Measurements from ENCODE around the gene C2CD3.
"Not testable (repeated sequence)": the region's sequence is repeated elsewhere in the genome, so short reads cannot be mapped to it uniquely, and the experiment has no call there.

The C2CD3 gene

DNA sequence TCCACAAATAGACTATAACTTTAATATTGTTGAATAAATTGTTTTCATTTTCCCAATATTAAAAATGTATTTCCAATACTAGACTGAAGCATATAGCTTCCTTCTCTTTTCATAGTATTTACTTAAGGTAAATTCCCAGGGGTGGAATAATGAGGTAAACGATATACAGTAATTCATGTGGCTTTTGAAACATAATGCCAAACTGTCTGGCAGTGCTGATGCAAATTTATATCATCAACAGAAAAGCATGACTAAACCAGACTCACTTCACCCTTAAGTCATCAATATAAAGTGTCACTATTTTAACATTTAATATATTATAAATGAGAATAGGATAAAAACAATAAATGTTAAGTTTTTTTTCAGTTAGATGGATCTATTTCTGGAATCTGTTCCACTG lies 13.6 kb downstream of the C2CD3 start:
- H3K36me3 ChIP-seq (ENCODE audit: control insufficient read depth, insufficient read depth, low read length): no peaks in the 10 kb centered on the region

DNA sequence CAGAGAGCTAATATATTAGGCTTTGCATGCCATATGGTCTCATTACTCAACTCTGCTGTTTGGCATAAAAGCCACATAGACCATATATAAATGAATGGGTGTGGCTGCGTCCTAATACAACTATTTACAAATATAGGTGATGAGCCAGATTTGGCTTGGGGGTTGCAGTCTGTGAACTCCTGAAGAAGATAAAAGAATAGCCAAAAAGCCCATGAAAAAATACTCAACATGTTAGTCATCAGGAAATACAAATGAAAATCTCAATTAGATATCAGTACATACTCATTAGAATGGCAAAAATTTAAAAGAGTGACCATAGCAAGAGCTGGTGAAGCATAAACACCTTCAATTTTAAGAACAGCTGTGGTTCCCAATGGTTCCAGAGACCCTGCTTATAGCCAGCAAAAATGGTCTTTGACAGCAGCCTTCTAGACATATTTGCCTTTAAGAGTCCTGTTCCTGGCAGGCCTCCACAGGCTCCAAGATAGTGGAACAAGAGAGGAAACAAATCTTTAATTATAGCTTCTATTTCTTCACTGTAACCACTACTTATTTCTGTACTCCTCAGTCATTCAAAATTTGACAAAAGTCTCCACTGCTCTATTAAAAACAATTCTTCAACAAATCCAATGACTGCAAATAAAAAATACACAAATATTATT lies 16.1 kb downstream of the C2CD3 start:
- H3K9ac ChIP-seq (ENCODE audit: low read depth, low read length): no peak overlapping the region
- H3K9me3 ChIP-seq (ENCODE audit: control insufficient read depth, insufficient read depth, low read length): no peaks in the 10 kb centered on the region
- H3K27me3 ChIP-seq (ENCODE audit: control insufficient read depth, insufficient read depth, low read length): no peaks in the 10 kb centered on the region
- H3K36me3 ChIP-seq (ENCODE audit: control insufficient read depth, insufficient read depth, low read length): no peaks in the 10 kb centered on the region
- no peaks in the 10 kb centered on the region for H3K4me1 ChIP-seq (ENCODE audit: control insufficient read depth, insufficient read depth, low read length)
- no peak overlapping the region for H3K4me3 ChIP-seq (ENCODE audit: low read depth, low read length)

More for the DNA sequence above, 13.6 kb downstream of the C2CD3 start:
- Histone ChIP-seq H3K4me1 (ENCODE audit: control insufficient read depth, insufficient read depth, low read length) (no peaks in the 10 kb centered on the region), H3K9ac (ENCODE audit: low read depth, low read length) (no peak overlapping the region), H3K4me3 (ENCODE audit: low read depth, low read length) (no peak overlapping the region), H3K27me3 (ENCODE audit: control insufficient read depth, insufficient read depth, low read length) (no peaks in the 10 kb centered on the region), H3K9me3 (ENCODE audit: control insufficient read depth, insufficient read depth, low read length) (no peaks in the 10 kb centered on the region)

DNA sequence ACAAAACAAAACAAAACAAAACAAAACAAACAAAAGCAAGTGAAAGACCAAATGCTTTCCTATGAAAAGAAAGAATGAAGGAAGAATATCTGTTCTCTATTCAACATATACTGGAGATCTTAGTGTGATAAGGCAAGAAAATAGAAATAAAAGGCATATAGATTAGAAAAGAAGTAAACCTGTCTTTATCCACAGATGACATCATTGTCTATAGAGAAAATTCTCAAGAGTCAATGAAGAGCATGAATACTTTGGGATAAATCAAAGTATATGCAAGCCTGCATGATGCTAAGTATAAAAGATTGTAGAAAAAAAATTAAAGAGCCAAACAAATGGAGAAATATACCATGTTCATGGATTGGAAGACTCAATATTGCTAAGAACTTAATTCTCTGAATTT lies 17.6 kb downstream of the C2CD3 start:
- H3K36me3 ChIP-seq (ENCODE audit: control insufficient read depth, insufficient read depth, low read length): no peaks in the 10 kb centered on the region
- no peak overlapping the region for H3K9ac ChIP-seq (ENCODE audit: low read depth, low read length)
- H3K4me3 ChIP-seq (ENCODE audit: low read depth, low read length): no peak overlapping the region
- H3K9me3 ChIP-seq (ENCODE audit: control insufficient read depth, insufficient read depth, low read length): no peaks in the 10 kb centered on the region
- no peaks in the 10 kb centered on the region for H3K4me1 ChIP-seq (ENCODE audit: control insufficient read depth, insufficient read depth, low read length)
- no peaks in the 10 kb centered on the region for H3K27me3 ChIP-seq (ENCODE audit: control insufficient read depth, insufficient read depth, low read length)

DNA sequence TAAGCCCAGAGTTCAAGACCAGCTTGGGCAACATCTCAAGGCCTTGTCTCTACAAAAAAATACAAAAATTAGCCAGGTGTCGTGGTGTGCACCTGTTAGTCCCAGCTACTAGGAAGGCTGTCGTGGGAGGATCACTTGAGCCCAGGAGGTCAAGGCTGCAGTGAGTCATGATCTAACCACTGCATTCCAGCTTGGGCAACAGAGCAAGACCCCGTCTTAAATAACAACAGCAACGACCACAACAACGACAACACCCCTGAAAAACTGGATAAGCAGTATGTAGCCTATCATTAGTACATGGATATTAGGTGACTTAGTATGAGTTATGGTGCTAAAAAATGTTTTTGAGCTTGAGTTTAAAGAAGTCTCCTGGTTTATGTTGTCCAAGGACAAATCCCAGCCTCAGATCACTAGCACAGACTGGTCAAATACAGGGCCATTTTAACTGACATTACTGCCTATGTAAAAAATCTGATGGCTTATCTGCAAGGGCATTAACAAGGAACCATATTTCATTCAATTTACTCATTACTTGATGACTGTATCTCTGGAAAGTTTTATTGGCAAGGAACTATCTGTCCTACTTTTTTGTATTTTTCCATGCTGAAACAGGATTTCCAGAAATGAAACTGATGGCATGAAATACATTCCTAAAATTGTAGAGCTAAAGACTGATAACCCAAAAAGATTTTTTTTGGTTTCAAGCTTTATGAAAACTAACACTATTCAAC lies 23.4 kb downstream of the C2CD3 start:
- H3K9me3 ChIP-seq (ENCODE audit: control insufficient read depth, insufficient read depth, low read length): no peaks in the 10 kb centered on the region
- H3K4me3 ChIP-seq (ENCODE audit: low read depth, low read length): no peak overlapping the region
- H3K27me3 ChIP-seq (ENCODE audit: control insufficient read depth, insufficient read depth, low read length): no peaks in the 10 kb centered on the region
- H3K4me1 ChIP-seq (ENCODE audit: control insufficient read depth, insufficient read depth, low read length): no peaks in the 10 kb centered on the region
- no peaks in the 10 kb centered on the region for H3K36me3 ChIP-seq (ENCODE audit: control insufficient read depth, insufficient read depth, low read length)
- no peak overlapping the region for H3K9ac ChIP-seq (ENCODE audit: low read depth, low read length)

DNA sequence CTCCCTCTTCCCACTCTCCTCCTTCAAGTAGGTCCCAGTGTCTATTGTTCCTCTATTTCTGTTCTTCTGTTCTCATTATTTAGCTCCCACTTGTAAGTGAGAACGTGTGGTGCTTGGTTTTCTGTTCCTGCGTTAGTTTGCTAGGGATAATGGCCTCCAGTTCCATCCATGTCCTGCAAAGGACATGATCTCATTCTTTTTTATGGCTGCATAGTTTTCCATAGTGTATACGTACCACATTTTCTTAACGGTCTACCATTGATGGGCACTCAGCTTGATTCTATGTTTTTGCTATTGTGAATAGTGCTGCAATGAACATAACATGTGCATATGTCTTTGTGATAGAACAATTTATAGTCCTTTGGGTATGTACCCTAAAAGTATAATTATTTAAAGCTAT lies 26.2 kb downstream of the C2CD3 start:
- Histone ChIP-seq H3K4me3 (ENCODE audit: low read depth, low read length) (no peak overlapping the region), H3K4me1 (ENCODE audit: control insufficient read depth, insufficient read depth, low read length) (peaks cover 6% of the 10 kb centered on the region), H3K9me3 (ENCODE audit: control insufficient read depth, insufficient read depth, low read length) (no peaks in the 10 kb centered on the region), H3K9ac (ENCODE audit: low read depth, low read length) (no peak overlapping the region), H3K36me3 (ENCODE audit: control insufficient read depth, insufficient read depth, low read length) (no peaks in the 10 kb centered on the region), H3K27me3 (ENCODE audit: control insufficient read depth, insufficient read depth, low read length) (no peaks in the 10 kb centered on the region)

DNA sequence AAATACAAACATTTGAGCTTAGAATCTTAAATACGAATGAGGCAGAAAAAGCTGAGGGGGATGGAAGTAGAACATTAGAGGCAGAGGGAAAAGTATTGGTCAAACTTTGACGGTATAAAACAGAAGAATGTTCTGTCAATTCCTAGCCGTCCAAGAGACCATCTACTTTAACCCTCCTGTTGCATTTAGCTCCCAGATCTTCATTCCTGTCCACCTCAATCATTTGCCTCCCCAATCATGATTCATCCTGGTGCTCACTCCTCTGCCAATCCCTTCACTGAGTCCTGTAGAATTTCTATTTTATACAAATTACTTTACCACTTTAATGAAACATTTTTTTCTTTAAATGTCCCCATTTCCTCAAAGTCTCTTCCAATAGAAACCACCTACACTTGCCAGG lies 28.2 kb downstream of the C2CD3 start:
- H3K36me3 ChIP-seq (ENCODE audit: control insufficient read depth, insufficient read depth, low read length): no peaks in the 10 kb centered on the region
- no peak overlapping the region for H3K9ac ChIP-seq (ENCODE audit: low read depth, low read length)
- no peaks in the 10 kb centered on the region for H3K9me3 ChIP-seq (ENCODE audit: control insufficient read depth, insufficient read depth, low read length)
- H3K4me3 ChIP-seq (ENCODE audit: low read depth, low read length): no peak overlapping the region
- peaks cover 6% of the 10 kb centered on the region for H3K4me1 ChIP-seq (ENCODE audit: control insufficient read depth, insufficient read depth, low read length)
- H3K27me3 ChIP-seq (ENCODE audit: control insufficient read depth, insufficient read depth, low read length): no peaks in the 10 kb centered on the region

DNA sequence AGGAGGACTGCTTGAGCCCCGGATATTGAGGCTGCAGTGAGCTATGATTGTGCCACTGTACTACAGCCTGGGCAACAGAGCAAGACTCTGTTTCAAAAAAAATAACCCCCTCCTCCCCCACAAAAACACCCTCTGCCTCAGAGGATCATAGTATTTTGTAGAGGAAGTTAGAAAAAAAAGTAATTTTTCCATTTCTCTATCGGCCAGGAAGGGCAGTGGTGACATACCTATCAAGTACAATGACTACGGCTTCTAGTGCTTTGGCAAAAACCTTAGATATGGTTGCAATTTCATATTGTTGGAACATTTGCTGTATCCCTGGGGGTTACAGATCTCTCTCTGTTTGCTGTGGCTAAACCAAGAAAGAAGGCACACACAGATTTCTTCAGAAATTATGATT lies 28.9 kb downstream of the C2CD3 start:
- Histone ChIP-seq H3K36me3 (ENCODE audit: control insufficient read depth, insufficient read depth, low read length) (no peaks in the 10 kb centered on the region), H3K4me3 (ENCODE audit: low read depth, low read length) (no peak overlapping the region), H3K4me1 (ENCODE audit: control insufficient read depth, insufficient read depth, low read length) (peaks cover 6% of the 10 kb centered on the region), H3K9ac (ENCODE audit: low read depth, low read length) (no peak overlapping the region), H3K27me3 (ENCODE audit: control insufficient read depth, insufficient read depth, low read length) (no peaks in the 10 kb centered on the region), H3K9me3 (ENCODE audit: control insufficient read depth, insufficient read depth, low read length) (no peaks in the 10 kb centered on the region)

DNA sequence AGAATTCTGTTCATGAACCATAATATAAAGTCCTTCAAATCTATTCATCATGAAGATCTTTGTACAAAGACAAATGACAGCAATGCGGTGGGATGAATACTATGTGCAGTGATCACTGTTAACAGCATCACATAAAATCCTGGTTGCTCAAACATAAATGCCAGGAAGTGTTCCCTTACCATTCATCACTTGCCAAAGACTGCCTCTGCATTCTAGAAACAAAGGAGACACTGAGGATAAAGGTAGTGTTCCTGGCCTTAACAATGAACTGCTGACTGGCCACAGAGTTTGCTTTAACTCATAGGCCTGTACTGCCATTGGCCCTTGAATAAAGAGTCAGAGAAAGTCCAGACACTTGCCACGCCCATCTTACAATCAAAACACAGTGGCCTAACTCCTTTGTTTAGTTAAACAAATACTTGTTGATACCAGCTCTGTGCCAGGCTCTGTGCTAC lies 29.5 kb downstream of the C2CD3 start:
- H3K4me3 ChIP-seq (ENCODE audit: low read depth, low read length): no peak overlapping the region
- H3K27me3 ChIP-seq (ENCODE audit: control insufficient read depth, insufficient read depth, low read length): no peaks in the 10 kb centered on the region
- H3K36me3 ChIP-seq (ENCODE audit: control insufficient read depth, insufficient read depth, low read length): no peaks in the 10 kb centered on the region
- peaks cover 6% of the 10 kb centered on the region for H3K4me1 ChIP-seq (ENCODE audit: control insufficient read depth, insufficient read depth, low read length)
- no peaks in the 10 kb centered on the region for H3K9me3 ChIP-seq (ENCODE audit: control insufficient read depth, insufficient read depth, low read length)
- H3K9ac ChIP-seq (ENCODE audit: low read depth, low read length): no peak overlapping the region

DNA sequence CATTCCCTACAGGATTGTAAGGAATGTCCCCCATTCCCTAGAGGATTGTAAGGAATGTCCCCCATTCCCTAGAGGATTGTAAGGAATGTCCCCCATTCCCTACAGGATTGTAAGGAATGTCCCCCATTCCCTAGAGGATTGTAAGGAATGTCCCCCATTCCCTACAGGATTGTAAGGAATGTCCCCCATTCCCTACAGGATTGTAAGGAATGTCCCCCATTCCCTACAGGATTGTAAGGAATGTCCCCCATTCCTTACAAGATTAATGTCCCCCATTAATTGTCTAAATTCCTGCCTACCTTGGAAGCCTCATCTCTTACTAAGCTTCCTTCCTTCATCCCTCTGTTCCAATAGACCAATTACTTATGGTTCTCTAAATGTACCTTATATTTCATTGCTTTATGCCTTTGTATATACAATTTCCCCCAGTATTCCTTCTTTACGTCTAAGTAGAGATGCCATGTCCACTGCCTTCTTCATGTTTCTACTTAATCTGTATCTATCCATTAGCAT lies 30.8 kb downstream of the C2CD3 start:
- not testable (repeated sequence) for H3K27me3 ChIP-seq (ENCODE audit: control insufficient read depth, insufficient read depth, low read length); H3K36me3 ChIP-seq (ENCODE audit: control insufficient read depth, insufficient read depth, low read length); H3K9ac ChIP-seq (ENCODE audit: low read depth, low read length); H3K9me3 ChIP-seq (ENCODE audit: control insufficient read depth, insufficient read depth, low read length); H3K4me3 ChIP-seq (ENCODE audit: low read depth, low read length); H3K4me1 ChIP-seq (ENCODE audit: control insufficient read depth, insufficient read depth, low read length)

DNA sequence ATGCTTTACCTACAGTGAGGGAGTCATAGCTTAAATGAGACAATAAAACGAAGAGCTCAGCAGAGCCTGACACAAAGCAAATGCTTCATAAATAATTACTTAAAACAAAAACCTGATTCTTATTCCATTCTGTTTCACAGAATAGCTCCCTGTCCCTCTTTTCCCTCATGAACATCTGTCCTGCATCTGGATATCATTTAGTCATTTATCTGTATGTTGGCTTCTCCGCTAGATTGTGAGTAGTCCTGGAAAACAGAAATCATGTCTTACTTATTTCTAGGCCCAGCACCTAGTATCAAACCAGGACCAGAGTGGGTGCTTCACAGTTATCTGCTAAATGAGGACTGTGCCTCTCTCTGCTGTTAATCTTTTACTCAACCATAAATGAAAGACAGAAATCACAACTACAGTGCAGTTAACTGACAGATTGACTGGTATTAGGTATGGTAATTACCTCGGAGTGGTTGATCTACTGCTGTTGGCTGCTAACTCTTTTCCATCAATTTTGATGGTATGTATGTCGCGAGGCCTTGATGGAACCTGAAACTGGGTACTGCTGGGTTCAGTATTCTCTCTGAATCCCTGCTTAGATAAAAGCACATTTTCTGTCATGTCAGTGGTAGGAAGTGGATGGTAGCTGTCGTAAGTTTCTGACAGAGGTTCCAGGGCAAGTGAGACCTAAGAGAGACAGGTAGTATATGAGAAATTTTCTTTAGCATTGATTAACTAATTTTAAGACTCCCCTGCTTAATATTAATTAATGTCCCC lies 31.5 kb downstream of the C2CD3 start:
- no peak overlapping the region for H3K9ac ChIP-seq (ENCODE audit: low read depth, low read length)
- no peak overlapping the region for H3K4me3 ChIP-seq (ENCODE audit: low read depth, low read length)
- no peaks in the 10 kb centered on the region for H3K27me3 ChIP-seq (ENCODE audit: control insufficient read depth, insufficient read depth, low read length)
- H3K9me3 ChIP-seq (ENCODE audit: control insufficient read depth, insufficient read depth, low read length): no peaks in the 10 kb centered on the region
- peaks cover 6% of the 10 kb centered on the region for H3K4me1 ChIP-seq (ENCODE audit: control insufficient read depth, insufficient read depth, low read length)
- H3K36me3 ChIP-seq (ENCODE audit: control insufficient read depth, insufficient read depth, low read length): no peaks in the 10 kb centered on the region

DNA sequence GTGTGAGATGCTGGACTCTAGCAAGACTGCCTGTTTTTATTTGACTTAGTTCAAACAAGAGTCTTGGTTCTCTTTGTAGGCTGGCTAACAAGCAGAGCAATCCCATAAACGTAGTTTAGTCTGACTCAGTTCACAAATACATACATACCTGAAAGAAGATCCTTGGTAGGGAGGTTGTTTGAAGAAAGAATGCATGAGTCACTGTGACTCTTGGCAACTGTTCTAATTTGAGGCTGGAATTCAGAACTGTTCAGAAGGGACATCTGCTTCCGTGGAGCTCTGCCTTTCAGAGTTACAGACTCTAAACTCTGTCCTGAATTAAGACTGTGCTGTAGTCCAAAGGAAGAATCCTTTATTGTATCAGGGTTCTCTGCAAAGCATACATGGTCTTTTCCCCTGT lies 32.2 kb downstream of the C2CD3 start:
- no peak overlapping the region for H3K9ac ChIP-seq (ENCODE audit: low read depth, low read length)
- H3K4me3 ChIP-seq (ENCODE audit: low read depth, low read length): no peak overlapping the region
- H3K27me3 ChIP-seq (ENCODE audit: control insufficient read depth, insufficient read depth, low read length): no peaks in the 10 kb centered on the region
- no peaks in the 10 kb centered on the region for H3K9me3 ChIP-seq (ENCODE audit: control insufficient read depth, insufficient read depth, low read length)
- no peaks in the 10 kb centered on the region for H3K36me3 ChIP-seq (ENCODE audit: control insufficient read depth, insufficient read depth, low read length)
- peaks cover 6% of the 10 kb centered on the region for H3K4me1 ChIP-seq (ENCODE audit: control insufficient read depth, insufficient read depth, low read length)
